ENCODE data around the gene JMJD4.

Gene JMJD4

DNA sequence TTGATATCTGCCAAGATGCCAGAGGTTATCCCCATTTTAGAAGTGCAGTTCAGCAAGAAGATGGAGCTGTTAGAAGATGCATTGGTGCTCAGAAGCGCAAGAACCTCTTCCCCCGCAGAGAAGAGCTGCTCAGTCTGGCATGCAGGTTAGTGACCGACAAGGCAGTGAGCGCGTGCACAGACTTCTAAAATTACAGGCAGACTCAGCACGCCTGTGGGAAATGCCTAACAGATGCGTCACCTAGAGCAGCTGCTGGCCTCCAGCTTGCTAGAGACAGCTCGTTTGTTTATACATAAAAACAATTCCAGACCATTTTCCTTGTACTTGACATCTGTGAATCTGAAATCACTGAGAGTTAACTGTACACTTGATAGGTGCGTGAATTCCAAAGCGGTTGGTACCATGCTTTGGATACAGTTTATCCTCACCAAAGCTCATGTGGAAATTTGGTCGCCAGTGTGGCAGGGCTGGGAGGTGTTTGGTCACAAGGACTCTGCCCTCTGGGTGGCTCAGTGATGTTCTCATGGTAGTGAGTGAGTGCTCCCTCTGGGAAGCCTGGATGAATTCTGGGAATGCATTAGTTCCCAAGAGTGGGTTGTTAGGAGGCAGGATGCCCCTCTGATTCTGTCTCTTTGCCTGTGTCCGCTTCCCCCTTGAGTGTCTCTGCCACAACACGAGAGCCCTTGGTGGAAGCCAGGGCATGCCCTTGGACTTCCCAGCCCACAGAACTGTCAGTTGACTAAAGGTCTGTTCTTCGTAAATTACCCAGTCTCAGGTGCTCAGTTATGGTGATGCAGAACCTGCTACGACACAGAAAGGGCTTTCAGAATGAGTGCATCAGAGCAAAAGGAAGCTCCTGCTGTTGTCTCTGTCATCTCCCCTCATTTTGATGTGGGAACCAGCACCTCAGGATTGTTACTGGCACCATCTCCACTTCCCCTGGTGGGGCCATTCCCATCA, 24.5 kb upstream of the JMJD4 start:
- H3K4me3 ChIP-seq (ENCODE audit: low read depth, low read length) = no peak overlapping the region
- DNase-seq (ENCODE audit: low read depth) = no peak
- TF ChIP-seq, protein P1, sequence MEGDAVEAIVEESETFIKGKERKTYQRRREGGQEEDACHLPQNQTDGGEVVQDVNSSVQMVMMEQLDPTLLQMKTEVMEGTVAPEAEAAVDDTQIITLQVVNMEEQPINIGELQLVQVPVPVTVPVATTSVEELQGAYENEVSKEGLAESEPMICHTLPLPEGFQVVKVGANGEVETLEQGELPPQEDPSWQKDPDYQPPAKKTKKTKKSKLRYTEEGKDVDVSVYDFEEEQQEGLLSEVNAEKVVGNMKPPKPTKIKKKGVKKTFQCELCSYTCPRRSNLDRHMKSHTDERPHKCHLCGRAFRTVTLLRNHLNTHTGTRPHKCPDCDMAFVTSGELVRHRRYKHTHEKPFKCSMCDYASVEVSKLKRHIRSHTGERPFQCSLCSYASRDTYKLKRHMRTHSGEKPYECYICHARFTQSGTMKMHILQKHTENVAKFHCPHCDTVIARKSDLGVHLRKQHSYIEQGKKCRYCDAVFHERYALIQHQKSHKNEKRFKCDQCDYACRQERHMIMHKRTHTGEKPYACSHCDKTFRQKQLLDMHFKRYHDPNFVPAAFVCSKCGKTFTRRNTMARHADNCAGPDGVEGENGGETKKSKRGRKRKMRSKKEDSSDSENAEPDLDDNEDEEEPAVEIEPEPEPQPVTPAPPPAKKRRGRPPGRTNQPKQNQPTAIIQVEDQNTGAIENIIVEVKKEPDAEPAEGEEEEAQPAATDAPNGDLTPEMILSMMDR (IDR thresholded peaks at IDR 0.05; ENCODE audit: control insufficient read depth, extremely low read depth, insufficient read depth) = no peak

DNA sequence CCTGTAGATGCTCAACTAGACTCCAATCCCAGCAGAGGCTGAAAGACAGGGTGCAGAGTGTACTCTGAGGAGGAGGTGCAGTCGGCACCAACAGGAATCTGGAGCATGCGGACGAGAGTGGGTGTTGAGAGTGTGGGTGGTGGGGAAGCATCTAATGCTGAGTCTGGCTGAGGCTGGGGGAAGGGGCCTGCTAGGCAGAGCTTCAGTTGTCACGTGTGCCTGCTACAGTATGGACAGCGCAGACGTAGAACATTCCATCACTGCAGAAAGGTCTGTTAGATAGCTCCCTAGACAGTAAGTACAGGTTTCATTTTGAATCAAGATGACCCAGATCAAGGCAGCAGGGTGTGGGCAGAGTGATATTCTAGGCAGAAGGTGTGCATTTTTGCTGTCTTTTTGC, 23.3 kb upstream of the JMJD4 start:
- TF ChIP-seq, protein P1 (IDR thresholded peaks at IDR 0.05; ENCODE audit: control insufficient read depth, extremely low read depth, insufficient read depth) = no peak
- no peak for DNase-seq (ENCODE audit: low read depth)
- no peak overlapping the region for H3K4me3 ChIP-seq (ENCODE audit: low read depth, low read length)

DNA sequence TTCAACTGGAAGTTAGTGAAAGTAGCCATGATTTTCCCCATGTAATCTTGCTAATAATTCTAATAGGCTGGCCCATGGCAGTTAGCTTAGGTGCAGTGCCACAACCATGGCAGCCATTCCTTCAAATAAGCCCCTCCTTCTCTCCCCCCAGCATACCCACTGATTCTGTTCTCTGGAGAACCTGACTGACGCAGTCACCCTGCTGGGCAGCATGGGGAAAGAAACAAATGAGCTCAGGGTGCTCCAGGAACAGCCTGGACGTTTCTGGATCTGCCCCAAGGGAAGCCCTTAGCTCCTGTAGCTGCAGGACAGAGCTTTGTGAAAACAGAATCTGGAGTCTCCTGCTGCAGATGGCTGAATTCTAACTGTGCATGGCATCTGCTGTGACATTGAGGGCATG, 22.7 kb upstream of the JMJD4 start:
- H3K4me3 ChIP-seq (ENCODE audit: low read depth, low read length) = no peak overlapping the region
- no peak for DNase-seq (ENCODE audit: low read depth)
- TF ChIP-seq, protein P1 (IDR thresholded peaks at IDR 0.05; ENCODE audit: control insufficient read depth, extremely low read depth, insufficient read depth) = no peak

- H3K4me3 ChIP-seq (ENCODE audit: low read depth, low read length) = no peak overlapping the region
- TF ChIP-seq, protein P1 (IDR thresholded peaks at IDR 0.05; ENCODE audit: control insufficient read depth, extremely low read depth, insufficient read depth) = no peak
- DNase-seq (ENCODE audit: low read depth) = no peak
Observed at GRCh38 chr1:227756172-227756959, 21.3 kb upstream of the JMJD4 start.

GRCh38 chr1:227754958-227755357, 19.9 kb upstream of the JMJD4 start:
- TF ChIP-seq, protein P1 (IDR thresholded peaks at IDR 0.05; ENCODE audit: control insufficient read depth, extremely low read depth, insufficient read depth) = no peak
- no peak for DNase-seq (ENCODE audit: low read depth)
- no peak overlapping the region for H3K4me3 ChIP-seq (ENCODE audit: low read depth, low read length)

GRCh38 chr1:227753999-227754711, 19.1 kb upstream of the JMJD4 start:
- H3K4me3 ChIP-seq (ENCODE audit: low read depth, low read length) = no peak overlapping the region
- TF ChIP-seq, protein P1 (IDR thresholded peaks at IDR 0.05; ENCODE audit: control insufficient read depth, extremely low read depth, insufficient read depth) = no peak
- DNase-seq (ENCODE audit: low read depth) = no peak

Measured in LNCaP clone FGC (cell line).